ENCODE measurements around the gene IAPP.

DNA sequence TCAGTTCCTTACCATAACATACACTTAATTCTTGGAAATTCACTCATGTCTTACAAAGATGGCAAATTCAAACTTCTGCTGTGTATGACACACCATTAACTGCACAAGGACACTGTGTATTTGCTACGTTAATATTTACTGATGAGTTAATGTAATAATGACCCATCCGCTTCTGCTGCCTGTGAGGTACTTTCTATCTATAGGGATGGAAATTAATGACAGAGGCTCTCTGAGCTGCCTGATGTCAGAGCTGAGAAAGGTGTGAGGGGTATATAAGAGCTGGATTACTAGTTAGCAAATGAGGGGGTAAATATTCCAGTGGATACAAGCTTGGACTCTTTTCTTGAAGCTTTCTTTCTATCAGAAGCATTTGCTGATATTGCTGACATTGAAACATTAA, at the start of gene IAPP:
- no peak for TF ChIP-seq EZH2phosphoT487 (IDR thresholded peaks at IDR 0.05; ENCODE audit: borderline replicate concordance)
- TF ChIP-seq, protein P1, sequence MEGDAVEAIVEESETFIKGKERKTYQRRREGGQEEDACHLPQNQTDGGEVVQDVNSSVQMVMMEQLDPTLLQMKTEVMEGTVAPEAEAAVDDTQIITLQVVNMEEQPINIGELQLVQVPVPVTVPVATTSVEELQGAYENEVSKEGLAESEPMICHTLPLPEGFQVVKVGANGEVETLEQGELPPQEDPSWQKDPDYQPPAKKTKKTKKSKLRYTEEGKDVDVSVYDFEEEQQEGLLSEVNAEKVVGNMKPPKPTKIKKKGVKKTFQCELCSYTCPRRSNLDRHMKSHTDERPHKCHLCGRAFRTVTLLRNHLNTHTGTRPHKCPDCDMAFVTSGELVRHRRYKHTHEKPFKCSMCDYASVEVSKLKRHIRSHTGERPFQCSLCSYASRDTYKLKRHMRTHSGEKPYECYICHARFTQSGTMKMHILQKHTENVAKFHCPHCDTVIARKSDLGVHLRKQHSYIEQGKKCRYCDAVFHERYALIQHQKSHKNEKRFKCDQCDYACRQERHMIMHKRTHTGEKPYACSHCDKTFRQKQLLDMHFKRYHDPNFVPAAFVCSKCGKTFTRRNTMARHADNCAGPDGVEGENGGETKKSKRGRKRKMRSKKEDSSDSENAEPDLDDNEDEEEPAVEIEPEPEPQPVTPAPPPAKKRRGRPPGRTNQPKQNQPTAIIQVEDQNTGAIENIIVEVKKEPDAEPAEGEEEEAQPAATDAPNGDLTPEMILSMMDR (conservative IDR thresholded peaks at IDR 0.05; ENCODE audit: low read length) = no peak

Data from Loucy (cell line).